ENCODE measurements around the gene AMER1.

The AMER1 gene

DNA sequence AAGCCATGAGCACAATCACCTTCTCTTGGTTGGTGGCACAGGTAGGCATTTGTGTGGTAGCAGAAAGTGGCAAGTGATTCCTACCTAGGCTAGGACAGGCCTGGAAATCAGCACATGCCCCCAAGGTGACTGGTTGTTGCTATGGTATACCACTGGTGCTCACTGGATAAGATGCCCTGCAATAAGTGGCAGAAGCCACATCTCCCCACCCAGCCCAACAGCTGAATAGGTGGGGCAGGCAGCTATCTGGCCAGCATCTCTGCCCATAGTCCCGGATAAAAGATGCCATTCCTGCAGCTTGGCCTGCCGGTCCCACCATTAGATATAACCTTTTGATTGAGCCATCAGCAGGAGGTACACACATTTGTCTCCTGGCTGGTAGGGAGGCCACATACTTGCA is 21.1 kb downstream of the AMER1 start:
- DNase-seq (ENCODE audit: low read depth): no peak

DNA sequence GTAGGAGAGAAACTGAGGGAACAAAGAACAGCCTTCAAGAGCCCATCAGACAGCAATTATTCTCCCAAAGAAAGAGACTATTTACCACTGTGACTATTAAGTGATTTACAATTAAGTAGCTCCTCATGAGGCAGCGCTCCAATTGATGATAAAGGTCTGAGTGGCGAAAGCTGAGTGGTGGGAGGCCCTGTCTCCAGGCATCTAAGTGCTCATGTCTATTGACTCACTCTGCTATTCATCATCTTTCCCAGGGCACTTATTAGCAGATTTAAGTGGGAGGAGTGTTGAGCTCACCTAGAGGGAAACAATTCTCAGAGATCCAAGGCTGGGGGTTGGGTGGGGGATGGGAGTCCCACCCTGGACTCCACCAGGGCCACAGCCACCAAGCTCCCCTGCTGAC is 23.3 kb downstream of the AMER1 start:
- no peak for DNase-seq (ENCODE audit: low read depth)

DNA sequence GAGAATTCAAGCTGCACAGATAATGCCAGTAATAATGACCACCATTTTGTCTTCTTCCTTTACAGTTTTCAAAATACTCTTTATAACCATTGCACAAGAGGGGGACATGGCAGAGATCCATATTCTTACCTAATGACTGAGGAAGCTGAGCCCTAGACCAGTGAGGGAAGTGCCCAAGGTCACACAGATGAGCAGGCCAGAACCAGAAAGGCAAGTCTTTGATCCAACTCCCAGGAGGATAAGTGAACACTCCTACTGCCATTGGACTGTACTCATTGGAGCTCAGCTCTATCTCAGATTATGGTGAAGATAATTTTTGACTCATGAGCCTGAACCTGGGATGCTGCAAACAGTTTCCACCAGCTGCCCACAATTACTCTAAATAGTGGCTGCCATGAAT is 28.6 kb downstream of the AMER1 start:
- no peak for DNase-seq (ENCODE audit: low read depth)

DNA sequence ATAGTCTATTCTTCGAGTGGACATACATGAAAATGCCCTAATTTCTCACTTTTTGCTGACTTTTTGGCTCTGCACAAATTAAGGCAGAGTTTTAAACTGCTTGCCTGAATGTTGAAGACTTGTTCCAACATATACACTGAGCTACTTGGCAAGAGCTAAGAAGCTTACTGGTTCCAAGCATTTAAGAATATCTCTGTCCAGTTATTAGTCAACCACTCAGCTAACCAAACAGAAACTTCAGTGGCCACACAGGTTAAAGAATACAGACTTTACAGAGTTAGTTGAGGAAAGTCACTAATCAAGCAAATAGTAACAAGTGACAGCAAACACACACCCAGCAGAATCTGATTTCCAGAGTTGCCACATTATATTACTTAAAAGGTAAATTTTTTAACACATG is 35.5 kb downstream of the AMER1 start:
- no peak for DNase-seq (ENCODE audit: low read depth)

DNA sequence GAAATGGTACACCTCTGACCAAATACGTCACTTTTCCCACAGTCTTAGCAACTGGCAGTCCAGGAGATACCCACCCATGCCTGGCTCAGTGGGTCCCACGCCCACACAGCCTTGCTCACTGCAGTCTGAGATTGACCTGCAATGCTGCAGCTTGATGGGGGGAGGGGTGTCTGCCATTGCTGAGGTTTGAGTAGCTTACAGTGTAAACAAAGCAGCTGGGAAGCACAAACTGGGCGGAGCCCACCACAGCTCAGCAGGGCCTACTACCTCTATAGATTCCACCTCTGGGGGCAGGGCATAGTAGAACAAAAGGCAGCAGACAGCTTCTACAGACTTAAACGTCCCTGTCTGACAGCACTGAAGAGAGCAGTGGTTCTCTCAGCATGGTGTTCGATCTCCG is 52.7 kb downstream of the AMER1 start:
- DNase-seq (ENCODE audit: low read depth): no peak

DNA sequence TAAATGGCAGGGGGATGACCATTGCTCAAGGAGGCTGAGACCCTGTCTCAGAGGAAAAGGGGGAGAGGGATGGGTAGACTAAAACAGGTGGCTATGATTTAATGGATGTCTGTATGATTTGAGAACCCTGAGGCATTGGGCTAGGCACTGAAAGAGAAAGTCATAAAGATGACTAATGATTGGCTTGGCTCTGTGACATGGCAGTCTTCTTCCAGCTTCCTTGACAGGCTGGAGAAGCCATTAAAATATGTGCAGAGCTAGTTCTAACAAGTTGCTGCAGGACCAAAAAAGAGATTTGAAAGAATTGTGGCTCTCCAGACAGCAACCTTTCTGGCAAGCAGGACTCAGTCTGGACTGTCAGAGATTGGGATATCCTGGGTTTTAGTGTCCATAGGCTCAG is 53.6 kb downstream of the AMER1 start:
- DNase-seq (ENCODE audit: low read depth): no peak

DNA sequence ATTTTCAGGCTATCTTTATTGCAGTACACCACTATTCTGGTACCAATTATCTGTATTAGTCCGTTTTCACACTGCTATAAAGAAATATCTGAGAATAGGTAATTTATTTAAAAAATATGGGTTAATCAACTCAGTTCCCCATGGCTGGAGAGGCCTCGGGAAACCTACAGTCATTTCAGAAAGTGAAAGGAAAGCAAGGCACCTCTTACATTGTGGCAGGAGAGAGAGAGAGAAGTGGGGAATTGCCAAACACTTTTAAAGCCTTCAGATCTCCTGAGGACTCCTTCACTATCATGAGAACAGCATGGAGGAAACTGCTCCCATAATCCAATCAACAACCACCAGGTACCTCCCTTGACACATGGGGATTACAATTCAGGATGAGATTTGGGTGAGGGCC is 54.7 kb downstream of the AMER1 start:
- DNase-seq (ENCODE audit: low read depth): no peak
